WTC11 (cell line): Measurements from ENCODE around the gene RCL1.

ENCODE experiments used
- CREB1 ChIP-seq: sonication (generic); formaldehyde crosslinking; IDR thresholded peaks from 2 replicates; pipeline ENCODE4 v1.8.0; 2023; ENCODE audit warnings: mild to moderate bottlenecking, missing genetic modification reagents
- ZNF532 ChIP-seq: fragments of 250-450 bp; sonication (Bioruptor Pico); IDR thresholded peaks from 2 replicates; pipeline ENCODE4 v1.9.0; 2021; ENCODE audit warnings: mild to moderate bottlenecking, borderline replicate concordance
- TF ChIP-seq, protein P1 (sequence below): sonication (generic); formaldehyde crosslinking; IDR thresholded peaks from 2 replicates; pipeline ENCODE4 v1.8.1; 2022; ENCODE audit warnings: low read depth, missing genetic modification reagents, borderline replicate concordance
- TF ChIP-seq, protein P2 (sequence below): fragments of 200-600 bp; IDR thresholded peaks from 2 replicates; pipeline ENCODE4 v1.8.0; 2022; ENCODE audit warnings: antibody characterized with exemption
- TF ChIP-seq, protein P3 (sequence below): sonication (generic); formaldehyde crosslinking; IDR thresholded peaks from 2 replicates; pipeline ENCODE4 v1.8.0; 2022; ENCODE audit warnings: missing genetic modification reagents

DNA sequence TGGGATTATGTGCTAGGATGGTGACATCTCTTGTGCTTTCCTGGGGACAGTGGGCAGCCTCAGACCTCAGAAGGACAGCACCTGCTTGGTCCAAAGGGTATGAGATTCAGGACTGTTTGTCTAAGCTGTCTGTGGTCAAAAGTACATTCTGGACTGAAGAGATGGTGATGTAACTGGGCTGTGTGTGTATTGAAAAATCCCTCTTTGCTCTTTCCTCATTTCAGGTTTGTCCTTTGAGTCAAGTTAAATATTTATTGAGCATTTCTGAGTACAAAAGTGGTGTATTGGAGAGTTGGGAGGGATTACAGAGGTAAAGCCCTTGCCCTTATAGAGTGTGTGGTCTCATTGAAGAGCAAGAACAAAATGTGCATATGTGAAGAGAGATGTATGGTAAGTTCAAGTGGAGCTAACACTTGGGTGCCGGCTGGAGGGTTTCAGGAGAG is 46.7 kb downstream of the RCL1 start:
- TF ChIP-seq, protein P1, sequence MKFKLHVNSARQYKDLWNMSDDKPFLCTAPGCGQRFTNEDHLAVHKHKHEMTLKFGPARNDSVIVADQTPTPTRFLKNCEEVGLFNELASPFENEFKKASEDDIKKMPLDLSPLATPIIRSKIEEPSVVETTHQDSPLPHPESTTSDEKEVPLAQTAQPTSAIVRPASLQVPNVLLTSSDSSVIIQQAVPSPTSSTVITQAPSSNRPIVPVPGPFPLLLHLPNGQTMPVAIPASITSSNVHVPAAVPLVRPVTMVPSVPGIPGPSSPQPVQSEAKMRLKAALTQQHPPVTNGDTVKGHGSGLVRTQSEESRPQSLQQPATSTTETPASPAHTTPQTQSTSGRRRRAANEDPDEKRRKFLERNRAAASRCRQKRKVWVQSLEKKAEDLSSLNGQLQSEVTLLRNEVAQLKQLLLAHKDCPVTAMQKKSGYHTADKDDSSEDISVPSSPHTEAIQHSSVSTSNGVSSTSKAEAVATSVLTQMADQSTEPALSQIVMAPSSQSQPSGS (CRISPR knock-in tag), result no peak
- TF ChIP-seq, protein P2, sequence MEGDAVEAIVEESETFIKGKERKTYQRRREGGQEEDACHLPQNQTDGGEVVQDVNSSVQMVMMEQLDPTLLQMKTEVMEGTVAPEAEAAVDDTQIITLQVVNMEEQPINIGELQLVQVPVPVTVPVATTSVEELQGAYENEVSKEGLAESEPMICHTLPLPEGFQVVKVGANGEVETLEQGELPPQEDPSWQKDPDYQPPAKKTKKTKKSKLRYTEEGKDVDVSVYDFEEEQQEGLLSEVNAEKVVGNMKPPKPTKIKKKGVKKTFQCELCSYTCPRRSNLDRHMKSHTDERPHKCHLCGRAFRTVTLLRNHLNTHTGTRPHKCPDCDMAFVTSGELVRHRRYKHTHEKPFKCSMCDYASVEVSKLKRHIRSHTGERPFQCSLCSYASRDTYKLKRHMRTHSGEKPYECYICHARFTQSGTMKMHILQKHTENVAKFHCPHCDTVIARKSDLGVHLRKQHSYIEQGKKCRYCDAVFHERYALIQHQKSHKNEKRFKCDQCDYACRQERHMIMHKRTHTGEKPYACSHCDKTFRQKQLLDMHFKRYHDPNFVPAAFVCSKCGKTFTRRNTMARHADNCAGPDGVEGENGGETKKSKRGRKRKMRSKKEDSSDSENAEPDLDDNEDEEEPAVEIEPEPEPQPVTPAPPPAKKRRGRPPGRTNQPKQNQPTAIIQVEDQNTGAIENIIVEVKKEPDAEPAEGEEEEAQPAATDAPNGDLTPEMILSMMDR, result no peak
- TF ChIP-seq ZNF532, result no peak
- TF ChIP-seq CREB1, result no peak
- TF ChIP-seq, protein P3, sequence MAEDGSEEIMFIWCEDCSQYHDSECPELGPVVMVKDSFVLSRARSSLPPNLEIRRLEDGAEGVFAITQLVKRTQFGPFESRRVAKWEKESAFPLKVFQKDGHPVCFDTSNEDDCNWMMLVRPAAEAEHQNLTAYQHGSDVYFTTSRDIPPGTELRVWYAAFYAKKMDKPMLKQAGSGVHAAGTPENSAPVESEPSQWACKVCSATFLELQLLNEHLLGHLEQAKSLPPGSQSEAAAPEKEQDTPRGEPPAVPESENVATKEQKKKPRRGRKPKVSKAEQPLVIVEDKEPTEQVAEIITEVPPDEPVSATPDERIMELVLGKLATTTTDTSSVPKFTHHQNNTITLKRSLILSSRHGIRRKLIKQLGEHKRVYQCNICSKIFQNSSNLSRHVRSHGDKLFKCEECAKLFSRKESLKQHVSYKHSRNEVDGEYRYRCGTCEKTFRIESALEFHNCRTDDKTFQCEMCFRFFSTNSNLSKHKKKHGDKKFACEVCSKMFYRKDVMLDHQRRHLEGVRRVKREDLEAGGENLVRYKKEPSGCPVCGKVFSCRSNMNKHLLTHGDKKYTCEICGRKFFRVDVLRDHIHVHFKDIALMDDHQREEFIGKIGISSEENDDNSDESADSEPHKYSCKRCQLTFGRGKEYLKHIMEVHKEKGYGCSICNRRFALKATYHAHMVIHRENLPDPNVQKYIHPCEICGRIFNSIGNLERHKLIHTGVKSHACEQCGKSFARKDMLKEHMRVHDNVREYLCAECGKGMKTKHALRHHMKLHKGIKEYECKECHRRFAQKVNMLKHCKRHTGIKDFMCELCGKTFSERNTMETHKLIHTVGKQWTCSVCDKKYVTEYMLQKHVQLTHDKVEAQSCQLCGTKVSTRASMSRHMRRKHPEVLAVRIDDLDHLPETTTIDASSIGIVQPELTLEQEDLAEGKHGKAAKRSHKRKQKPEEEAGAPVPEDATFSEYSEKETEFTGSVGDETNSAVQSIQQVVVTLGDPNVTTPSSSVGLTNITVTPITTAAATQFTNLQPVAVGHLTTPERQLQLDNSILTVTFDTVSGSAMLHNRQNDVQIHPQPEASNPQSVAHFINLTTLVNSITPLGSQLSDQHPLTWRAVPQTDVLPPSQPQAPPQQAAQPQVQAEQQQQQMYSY (CRISPR knock-in tag), result no peak
